H9 (cell line): Measurements from ENCODE around the gene GIMAP7. TPM values are rescaled to one million over a fixed set of nuclear protein-coding genes. Genes with fewer than 3 reads are reported as not detected.

Experiments used
- DNase-seq: peaks from one replicate; pipeline ENCODE4 v3.0.0-alpha.2; 2017
- H2AFZ ChIP-seq: one replicate; pipeline ENCODE4 v1.6.1; 2013; ENCODE audit warnings: mild to moderate bottlenecking, low read length, control low read depth, moderate library complexity
- H2AK5ac ChIP-seq: 2 replicates; pipeline ENCODE4 v1.6.1; 2013; ENCODE audit warnings: low read length, control low read depth, mixed read lengths; ENCODE audit not compliant: insufficient read length
- H2BK120ac ChIP-seq: one replicate; pipeline ENCODE4 v1.6.1; 2013; ENCODE audit warnings: low read depth, mild to moderate bottlenecking, low read length, control low read depth, inconsistent platforms; ENCODE audit not compliant: poor library complexity, severe bottlenecking
- H2BK12ac ChIP-seq: 2 replicates; pipeline ENCODE4 v1.6.1; 2013; ENCODE audit warnings: low read length, control low read depth, mixed read lengths, low read depth; ENCODE audit not compliant: insufficient read length
- H2BK15ac ChIP-seq: 2 replicates; pipeline ENCODE4 v1.6.1; 2013; ENCODE audit warnings: low read depth, low read length, control low read depth
- H2BK20ac ChIP-seq: one replicate; pipeline ENCODE4 v1.6.1; 2013; ENCODE audit warnings: low read depth, mild to moderate bottlenecking, low read length, control low read depth, inconsistent platforms; ENCODE audit not compliant: poor library complexity, severe bottlenecking
- H2BK5ac ChIP-seq: 2 replicates; pipeline ENCODE4 v1.6.1; 2013; ENCODE audit warnings: low read length, control low read depth, mixed read lengths; ENCODE audit not compliant: insufficient read length
- H3K14ac ChIP-seq: 2 replicates; pipeline ENCODE4 v1.6.1; 2013; ENCODE audit warnings: low read length, control low read depth; ENCODE audit not compliant: insufficient read depth
- H3K18ac ChIP-seq: 2 replicates; pipeline ENCODE4 v1.6.1; 2013; ENCODE audit warnings: low read depth, mild to moderate bottlenecking, mixed read lengths, low read length, control low read depth; ENCODE audit not compliant: insufficient read length
- H3K23ac ChIP-seq: 2 replicates; pipeline ENCODE4 v1.6.1; 2013; ENCODE audit warnings: low read length, control low read depth, mixed read lengths, low read depth; ENCODE audit not compliant: insufficient read length
- H3K23me2 ChIP-seq: 2 replicates; pipeline ENCODE4 v1.6.1; 2013; ENCODE audit warnings: low read depth, mild to moderate bottlenecking, mixed read lengths, low read length, control low read depth; ENCODE audit not compliant: insufficient read length, poor library complexity, severe bottlenecking
- H3K27ac ChIP-seq: 2 replicates; pipeline ENCODE4 v1.5.1; 2013; ENCODE audit warnings: low read length, control low read depth, mixed read lengths, low read depth; ENCODE audit not compliant: insufficient read length
- H3K27me3 ChIP-seq: 2 replicates; pipeline ENCODE4 v1.6.1; 2013; ENCODE audit warnings: low read length, control low read depth, inconsistent platforms; ENCODE audit not compliant: insufficient read depth
- H3K4ac ChIP-seq: 2 replicates; pipeline ENCODE4 v1.6.1; 2013; ENCODE audit warnings: low read depth, mild to moderate bottlenecking, control low read depth, inconsistent platforms, low read length, moderate library complexity
- H3K4me1 ChIP-seq: 2 replicates; pipeline ENCODE4 v1.6.1; 2013; ENCODE audit warnings: low read length, control low read depth, inconsistent platforms; ENCODE audit not compliant: insufficient read depth
- H3K4me2 ChIP-seq: 2 replicates; pipeline ENCODE4 v1.6.1; 2013; ENCODE audit warnings: low read length, control low read depth, mixed read lengths; ENCODE audit not compliant: insufficient read length, insufficient read depth
- H3K56ac ChIP-seq: 2 replicates; pipeline ENCODE4 v1.6.1; 2013; ENCODE audit warnings: low read depth, mild to moderate bottlenecking, mixed read lengths, low read length, control low read depth; ENCODE audit not compliant: insufficient read length
- H3K79me1 ChIP-seq: 2 replicates; pipeline ENCODE4 v1.6.1; 2013; ENCODE audit warnings: low read depth, mild to moderate bottlenecking, moderate library complexity, low read length, control low read depth, inconsistent platforms; ENCODE audit not compliant: insufficient read depth, poor library complexity, severe bottlenecking
- H3K79me2 ChIP-seq: 2 replicates; pipeline ENCODE4 v1.6.1; 2013; ENCODE audit warnings: low read length, control low read depth, inconsistent platforms; ENCODE audit not compliant: insufficient read depth
- H3K9ac ChIP-seq: 2 replicates; pipeline ENCODE4 v1.6.1; 2013; ENCODE audit warnings: low read length, control low read depth, mixed read lengths; ENCODE audit not compliant: insufficient read length; ENCODE audit errors: extremely low read depth
- H3K9me3 ChIP-seq: one replicate; pipeline ENCODE4 v1.6.1; 2013; ENCODE audit warnings: low read depth, low read length, inconsistent platforms; ENCODE audit not compliant: control insufficient read depth
- H3T11ph ChIP-seq: one replicate; pipeline ENCODE4 v1.6.1; 2013; ENCODE audit warnings: mild to moderate bottlenecking, low read length, control low read depth, inconsistent platforms
- H4K20me1 ChIP-seq: one replicate; pipeline ENCODE4 v1.6.1; 2013; ENCODE audit not compliant: control insufficient read depth, insufficient read length, insufficient read depth
- H4K5ac ChIP-seq: 2 replicates; pipeline ENCODE4 v1.6.1; 2013; ENCODE audit warnings: low read depth, mild to moderate bottlenecking, mixed read lengths, low read length, control low read depth; ENCODE audit not compliant: insufficient read length
- H4K8ac ChIP-seq: replicated peaks from 2 replicates; pipeline ENCODE4 v1.6.1; 2013; ENCODE audit warnings: low read length, control low read depth, mixed read lengths, low read depth; ENCODE audit not compliant: insufficient read length
- H4K91ac ChIP-seq: 2 replicates; pipeline ENCODE4 v1.6.1; 2013; ENCODE audit warnings: low read depth, mild to moderate bottlenecking, moderate library complexity, mixed read lengths, low read length, control low read depth; ENCODE audit not compliant: insufficient read length
- H3K27ac Mint-ChIP-seq, 3 experiments: 2 replicates in 2 of 3; 3 replicates in 1 of 3; pipeline ENCODE4 v1.8.0; 2020 to 2021; ENCODE audit warnings: mixed read lengths in 3 of 3, mild to moderate bottlenecking in 1 of 3, moderate library complexity in 1 of 3
- H3K27me3 Mint-ChIP-seq: 2 replicates; pipeline ENCODE4 v1.8.0; 2021; ENCODE audit warnings: low read depth, mild to moderate bottlenecking, moderate library complexity, mixed read lengths
- H3K36me3 Mint-ChIP-seq, 3 experiments: 2 replicates in 2 of 3; 3 replicates in 1 of 3; pipeline ENCODE4 v1.8.0; 2020 to 2021; ENCODE audit warnings: low read depth in 3 of 3, mixed read lengths in 3 of 3; ENCODE audit not compliant: insufficient read depth in 1 of 3
- H3K4me1 Mint-ChIP-seq, 2 experiments: 2 replicates each; pipeline ENCODE4 v1.8.0; 2020; ENCODE audit warnings: mixed read lengths in 2 of 2
- H3K4me3 Mint-ChIP-seq, 2 experiments: 2 replicates in 1 of 2; 3 replicates in 1 of 2; pipeline ENCODE4 v1.8.0; 2020 to 2021; ENCODE audit warnings: mild to moderate bottlenecking in 2 of 2, mixed read lengths in 2 of 2, moderate library complexity in 1 of 2
- H3K9me3 Mint-ChIP-seq, 2 experiments: 2 replicates in 1 of 2; 3 replicates in 1 of 2; pipeline ENCODE4 v1.8.0; 2020; ENCODE audit warnings: mild to moderate bottlenecking in 2 of 2, mixed read lengths in 2 of 2, moderate library complexity in 1 of 2
- CTCF ChIP-seq: fragments of 200-600 bp; sonication (generic); conservative IDR thresholded peaks from 3 replicates; pipeline ENCODE4 v1.8.0; 2021; ENCODE audit warnings: antibody characterized with exemption, mild to moderate bottlenecking
- WGBS: extraction: QIAGEN DNeasy Blood & Tissue Kit; methylation state at CpG from one replicate; pipeline ENCODE4 v1.1.7; 2013; ENCODE audit warnings: missing lambda C conversion rate, low lambda C conversion rate, mixed read lengths; ENCODE audit not compliant: insufficient read length; ENCODE audit errors: extremely low coverage; 5-methylcytosine and 5-hydroxymethylcytosine counted together
- total RNA-seq: library from RNA; stranded (reverse); gene quantifications from 2 replicates; pipeline ENCODE4 v1.2.1, GENCODE V29; 2021

GIMAP7 gene
- total RNA-seq, 1 experiment from 2014 or later, result not detected

GRCh38 chr7:150465414-150465813 is 49.3 kb upstream of the GIMAP7 start:
- no peak overlapping the region for H3K56ac ChIP-seq
- H3K9me3 ChIP-seq, result no peaks in the 10 kb centered on the region
- Mint-ChIP-seq H3K4me3 (no peak overlapping the region), H3K36me3 (no peaks in the 10 kb centered on the region), H3K4me1 (no peaks in the 10 kb centered on the region; a peak in 1 of 4 replicates), H3K27ac (no peak overlapping the region), H3K9me3 (peaks cover 13 to 14% of the 10 kb centered on the region in 2 experiments; a peak in 3 of 5 replicates), H3K27me3 (peaks cover 74% of the 10 kb centered on the region)
- no peaks in the 10 kb centered on the region for H3K79me1 ChIP-seq
- H2AFZ ChIP-seq, result no peak overlapping the region
- no peak overlapping the region for H3K9ac ChIP-seq
- no peak overlapping the region for H2BK12ac ChIP-seq
- H2BK20ac ChIP-seq, result no peak overlapping the region
- H3K23ac ChIP-seq, result no peak overlapping the region
- no peak for TF ChIP-seq CTCF
- H3K27me3 ChIP-seq, result no peaks in the 10 kb centered on the region
- no peaks in the 10 kb centered on the region for H3K23me2 ChIP-seq
- H3T11ph ChIP-seq, result no peak overlapping the region
- no peaks in the 10 kb centered on the region for H3K79me2 ChIP-seq
- H2BK15ac ChIP-seq, result no peak overlapping the region
- WGBS, result no CpG with 5 or more reads among the region's 2 CpGs
- H3K14ac ChIP-seq, result no peak overlapping the region
- no peak overlapping the region for H3K4me2 ChIP-seq
- H4K20me1 ChIP-seq, result no peaks in the 10 kb centered on the region
- H3K27ac ChIP-seq, result no peak overlapping the region
- H4K8ac ChIP-seq, result no peak overlapping the region
- no peak overlapping the region for H3K18ac ChIP-seq
- H4K5ac ChIP-seq, result no peak overlapping the region
- H2BK120ac ChIP-seq, result no peak overlapping the region
- H3K4ac ChIP-seq, result no peak overlapping the region
- H4K91ac ChIP-seq, result no peak overlapping the region
- H3K4me1 ChIP-seq, result no peaks in the 10 kb centered on the region
- no peak overlapping the region for H2BK5ac ChIP-seq
- no peak for DNase-seq
- H2AK5ac ChIP-seq, result no peak overlapping the region
